K562 (cell line): Measurements from ENCODE around the gene ANO10. TPM values are rescaled to one million over a fixed set of nuclear protein-coding genes. Genes with fewer than 3 reads are reported as not detected.
A peak's percentile ranks its signal among the peaks of the same experiment; 100 is the strongest.

ENCODE experiments used
- ATAC-seq: fragments of 200-7000 bp; cut with Tn5 transposase; 3 replicates; pipeline ENCODE4 v1.9.1; 2020; ENCODE audit warnings: moderate library complexity
- BruUV-seq: library from RNA; stranded (reverse); fragments of 400-500 nt; replicated peaks from 2 replicates; lab custom pipeline; 2021; lab: Mats Ljungman, UMichigan
- CTCF ChIA-PET: fragments of 300-600 bp; formaldehyde crosslinking; extraction: SDS; loops from one replicate; lab custom pipeline; 2021; ENCODE audit warnings: low intra/inter-chr PET ratio; lab: Yijun Ruan, JAX
- POLR2A ChIA-PET: fragments of 300-600, 350-650 bp; sonication (Branson Sonifier 250); formaldehyde crosslinking; extraction: SDS; loops from one replicate; lab custom pipeline; 2021; ENCODE audit warnings: antibody characterized with exemption, inconsistent platforms; lab: Yijun Ruan, JAX
- DNase-seq, 4 experiments: peaks; one replicate each; pipeline versions ENCODE4 v3.0.0 to v3.0.0-alpha.2; 2011 to 2018; ENCODE audit warnings: low spot score in 3 of 4, mixed read lengths in 3 of 4; ENCODE audit errors: extremely low read depth in 1 of 4
- FAIRE-seq: peaks from 2 replicates; lab custom pipeline; 2011; peaks lifted over from hg19 to GRCh38; lab: Jason Lieb, UNC
- H2AFZ ChIP-seq: 2 replicates; pipeline ENCODE4 v1.6.0; 2011; ENCODE audit warnings: low read depth, low read length, control low read depth, inconsistent platforms
- H3K27ac ChIP-seq: fragments of 200-600 bp; 3 replicates; pipeline ENCODE4 v1.8.0; 2011; ENCODE audit warnings: low read depth, mild to moderate bottlenecking, control low read depth, inconsistent platforms, low read length, moderate library complexity, mixed read lengths; ENCODE audit errors: extremely low read depth
- H3K27me3 ChIP-seq, 2 experiments: fragments of 300-600 bp in 1 of 2; 2 replicates in 1 of 2; 3 replicates in 1 of 2; pipeline versions ENCODE4 v1.6.0 to v1.8.0; 2011; ENCODE audit warnings: inconsistent platforms in 2 of 2, low read length in 2 of 2, mild to moderate bottlenecking in 1 of 2, mixed read lengths in 1 of 2, moderate library complexity in 1 of 2; ENCODE audit not compliant: control insufficient read depth in 2 of 2, insufficient read depth in 2 of 2
- H3K36me3 ChIP-seq: fragments of 300-600 bp; 3 replicates; pipeline ENCODE4 v1.8.0; 2011; ENCODE audit warnings: mild to moderate bottlenecking, low read length, inconsistent platforms; ENCODE audit not compliant: control insufficient read depth, insufficient read depth
- H3K4me1 ChIP-seq, 2 experiments: fragments of 200-600 bp in 1 of 2; replicated peaks in 1 of 2; 2 replicates in 1 of 2; 3 replicates in 1 of 2; pipeline versions ENCODE4 v1.5.1 to v1.8.0; 2011; ENCODE audit warnings: inconsistent platforms in 2 of 2, low read length in 2 of 2, mild to moderate bottlenecking in 1 of 2, mixed read lengths in 1 of 2, moderate library complexity in 1 of 2; ENCODE audit not compliant: control insufficient read depth in 2 of 2, insufficient read depth in 2 of 2
- H3K4me2 ChIP-seq: 2 replicates; pipeline ENCODE4 v1.6.1; 2011; ENCODE audit warnings: low read length, control low read depth, inconsistent platforms, mixed read lengths; ENCODE audit not compliant: insufficient read depth
- H3K4me3 ChIP-seq: fragments of 200-600 bp; sonication (generic), shearing (Covaris generic); 2 replicates; pipeline ENCODE4 v1.5.1; 2016; ENCODE audit warnings: control low read depth, inconsistent platforms
- H3K79me2 ChIP-seq: fragments of 200-600 bp; 3 replicates; pipeline ENCODE4 v1.8.0; 2011; ENCODE audit warnings: low read length, inconsistent platforms; ENCODE audit not compliant: control insufficient read depth, insufficient read depth
- H3K9ac ChIP-seq, 2 experiments: 2 replicates each; pipeline versions ENCODE4 v1.6.0 to v1.6.1; 2011; ENCODE audit warnings: low read depth in 2 of 2, low read length in 2 of 2, control low read depth in 1 of 2, inconsistent platforms in 1 of 2, mild to moderate bottlenecking in 1 of 2, mixed read lengths in 1 of 2; ENCODE audit not compliant: insufficient read depth in 1 of 2
- H3K9me1 ChIP-seq: one replicate; pipeline ENCODE4 v1.6.0; 2011; ENCODE audit warnings: inconsistent platforms, mild to moderate bottlenecking, low read length, moderate library complexity; ENCODE audit not compliant: control insufficient read depth, insufficient read depth
- H3K9me3 ChIP-seq: replicated peaks from 2 replicates; pipeline ENCODE4 v1.5.1; 2011; ENCODE audit warnings: low read depth, low read length, inconsistent platforms; ENCODE audit not compliant: control insufficient read depth, insufficient read depth
- H4K20me1 ChIP-seq: replicated peaks from 2 replicates; pipeline ENCODE4 v1.6.1; 2011; ENCODE audit warnings: low read length, inconsistent platforms, mixed read lengths; ENCODE audit not compliant: control insufficient read depth, insufficient read depth
- BRCA1 ChIP-seq, 2 experiments: fragments of 450-650 bp in 1 of 2; sonication (generic) in 1 of 2; formaldehyde crosslinking in 1 of 2; IDR thresholded peaks; 2 replicates each; pipeline versions ENCODE4 v1.5.0 to v1.6.1; 2017 to 2020; ENCODE audit warnings: mild to moderate bottlenecking in 1 of 2, missing genetic modification reagents in 1 of 2
- CBX2 ChIP-seq: fragments of 200-600 bp; sonication (generic); IDR thresholded peaks from one replicate; pipeline ENCODE4 v1.6.1; 2012; ENCODE audit warnings: mild to moderate bottlenecking, low read length, inconsistent platforms; ENCODE audit not compliant: insufficient read depth, poor library complexity, severe bottlenecking
- CXXC5 ChIP-seq: fragments of 250-450 bp; sonication (Bioruptor Pico); IDR thresholded peaks from 2 replicates; pipeline ENCODE4 v1.8.0; 2022; ENCODE audit warnings: inconsistent platforms, mild to moderate bottlenecking, moderate library complexity
- HNRNPUL1 ChIP-seq: fragments of 200-400 bp; formaldehyde crosslinking; IDR thresholded peaks from 2 replicates; pipeline ENCODE4 v1.6.1; 2017; ENCODE audit warnings: low read length
- IRF1 ChIP-seq: sonication (generic); formaldehyde crosslinking; IDR thresholded peaks from 2 replicates; pipeline ENCODE4 v1.8.0; 2022; ENCODE audit warnings: missing genetic modification reagents, mild to moderate bottlenecking, borderline replicate concordance
- LEF1 ChIP-seq: fragments of 450-650 bp; IDR thresholded peaks from 2 replicates; pipeline ENCODE4 v1.6.1; 2016; ENCODE audit warnings: mild to moderate bottlenecking
- MCM7 ChIP-seq, 2 experiments: fragments of 450-650 bp; IDR thresholded peaks; 2 replicates each; pipeline ENCODE4 v1.6.1; 2016 to 2018
- MITF ChIP-seq: IDR thresholded peaks from 2 replicates; pipeline ENCODE4 v1.6.1; 2014; ENCODE audit warnings: antibody characterized with exemption
- MXI1 ChIP-seq: IDR thresholded peaks from 2 replicates; pipeline ENCODE4 v1.6.1; 2011; ENCODE audit warnings: low read depth, mild to moderate bottlenecking, improper control_type of control experiment, low read length
- NR1H2 ChIP-seq: sonication (generic); formaldehyde crosslinking; IDR thresholded peaks from 2 replicates; pipeline ENCODE4 v1.4.0; 2020; ENCODE audit warnings: mild to moderate bottlenecking, missing genetic modification reagents
- POLR2A ChIP-seq: fragments of 450-650 bp; conservative IDR thresholded peaks from 2 replicates; pipeline ENCODE4 v1.6.1; 2016
- POLR2G ChIP-seq: fragments of 200-400 bp; formaldehyde crosslinking; IDR thresholded peaks from 2 replicates; pipeline ENCODE4 v1.6.1; 2017; ENCODE audit warnings: low read depth, mild to moderate bottlenecking, antibody characterized with exemption, low read length, moderate library complexity
- THRA ChIP-seq: fragments of 450-650 bp; IDR thresholded peaks from 2 replicates; pipeline ENCODE4 v1.6.1; 2017; ENCODE audit warnings: mild to moderate bottlenecking, moderate library complexity
- XRCC5 ChIP-seq: fragments of 200-400 bp; formaldehyde crosslinking; IDR thresholded peaks from 2 replicates; pipeline ENCODE4 v1.6.1; 2017; ENCODE audit warnings: low read depth, mild to moderate bottlenecking, low read length
- ZFX ChIP-seq: sonication (generic); formaldehyde crosslinking; IDR thresholded peaks from 2 replicates; pipeline ENCODE4 v1.8.0; 2022; ENCODE audit warnings: mild to moderate bottlenecking, missing genetic modification reagents, moderate library complexity
- ZNF354B ChIP-seq: fragments of 250-450 bp; sonication (Bioruptor Pico); IDR thresholded peaks from 2 replicates; pipeline ENCODE4 v1.4.0; 2020
- ZNF507 ChIP-seq: conservative IDR thresholded peaks from 2 replicates; pipeline ENCODE4 v1.6.1; 2017; ENCODE audit warnings: missing genetic modification characterization, missing compliant biosample characterization
- ZNF584 ChIP-seq: fragments of 200-800 bp; sonication (Bioruptor generic); IDR thresholded peaks from 2 replicates; pipeline ENCODE4 v1.6.1; 2016; ENCODE audit warnings: low read depth, mild to moderate bottlenecking, missing genetic modification characterization, missing compliant biosample characterization
- WGBS: fragments of 100-300 bp; shearing (Covaris generic); methylation state at CpG from one replicate; pipeline ENCODE4 v1.1.6; 2016; ENCODE audit warnings: low coverage, mixed read lengths; ENCODE audit not compliant: insufficient coverage; ENCODE audit errors: missing lambda C conversion rate; 5-methylcytosine and 5-hydroxymethylcytosine counted together
- in situ Hi-C: fragments of 300-500 bp; cut with MboI; formaldehyde crosslinking; loops from 4 replicates; pipeline ENCODE4 v1.15.0; 2018; ENCODE audit warnings: inconsistent platforms, mixed read lengths
- intact Hi-C: fragments of 100-400 bp; cut with micrococcal nuclease; formaldehyde crosslinking; loops from 2 replicates; pipeline ENCODE4 v1.14.2; 2022
- polyA plus RNA-seq, 8 experiments: library from polyadenylated mRNA; depleted of rRNA in 4 of 8; stranded (reverse) in 5 of 8; unstranded in 3 of 8; fragments of >200 nt; fragmentation: Nextera tagmentation in 2 of 8; fragmentation: Illumina TruSeq in 1 of 8; extraction: Ambion mirVana in 2 of 8; extraction: Trizol in 1 of 8; gene quantifications; 2 replicates each; pipeline versions ENCODE4 v1.2.1 to v1.2.3, GENCODE V29; 2011 to 2014; ENCODE audit warnings: inconsistent platforms in 1 of 8, missing spikeins in 1 of 8
- total RNA-seq, 7 experiments: library from RNA; depleted of rRNA in 6 of 7; stranded (reverse); fragments of >200 nt in 6 of 7; fragmentation: Illumina TruSeq in 2 of 7; extraction: Trizol in 2 of 7; gene quantifications; 2 replicates each; pipeline versions ENCODE4 v1.2.1 to v1.2.3, GENCODE V29; 2011 to 2021; ENCODE audit warnings: low replicate concordance in 1 of 7

The ANO10 gene
- total and polyA plus RNA-seq, 9 of the 15 experiments (the other 6 are each of a cell fraction or from before 2014, with no cell fraction given) = 6.4 to 46.0 (median 32.3) TPM

GRCh38 chr3:43515970-43516635 is 105.7 kb downstream of the ANO10 start (continued):
- 0 out of 2 replicates have a peak, but pooled peaks have one; percentile 33 for TF ChIP-seq ZNF584 (CRISPR knock-in tag)

GRCh38 chr3:43515208-43515917 is 106.4 kb downstream of the ANO10 start:
- 34% methylated on average over 2 of the region's 2 CpGs for WGBS
- no peaks in the 10 kb centered on the region for H3K79me2 ChIP-seq
- POLR2A ChIA-PET = interaction anchor here (0.6 to 1.8 kb wide), 3 partner anchors 14 to 250 kb away, joined by 3 to 5 read pairs (median 3); no protein-coding TSS in a partner anchor
- no peak overlapping the region for H3K4me2 ChIP-seq
- FAIRE-seq (no peak), DNase-seq (no peak), ATAC-seq (no peak)
- H2AFZ ChIP-seq = no peak overlapping the region
- H3K27me3 ChIP-seq = no peaks in the 10 kb centered on the region
- intact Hi-C loops = no loop called here
- H3K4me1 ChIP-seq = no peaks in the 10 kb centered on the region; a peak in 1 of 5 replicates
- CTCF ChIA-PET = interaction anchor here (0.6 kb wide), 1 partner anchor 876 kb away, joined by 3 read pairs; no protein-coding TSS in a partner anchor
- H4K20me1 ChIP-seq = no peaks in the 10 kb centered on the region
- H3K9me1 ChIP-seq = no peaks in the 10 kb centered on the region
- 0 out of 3 replicates have a peak, but pooled peaks cover 3% of the 10 kb centered on the region for H3K36me3 ChIP-seq
- in situ Hi-C loops = no loop called here
- no peak for TF ChIP-seq ZNF507 (tag)
- no peak for TF ChIP-seq XRCC5
- no peak for TF ChIP-seq BRCA1 (IDR thresholded peaks at IDR 0.05)
- no peak for TF ChIP-seq BRCA1 (CRISPR knock-in tag; IDR thresholded peaks at IDR 0.05)
- no peak for TF ChIP-seq POLR2A
- no peak for TF ChIP-seq NR1H2 (CRISPR knock-in tag)
- TF ChIP-seq ZNF354B (CRISPR knock-in tag) = no peak
- no peak for TF ChIP-seq CBX2
- no peak for TF ChIP-seq POLR2G
- TF ChIP-seq CXXC5 = no peak
- no peak for TF ChIP-seq MITF
- TF ChIP-seq HNRNPUL1 = no peak
- TF ChIP-seq THRA = no peak
- TF ChIP-seq MCM7 (IDR thresholded peaks at IDR 0.05) = no peak
- no peak for TF ChIP-seq ZFX (CRISPR knock-in tag)
- no peak for TF ChIP-seq IRF1 (CRISPR knock-in tag)
- no peak for TF ChIP-seq MXI1
- no peak for TF ChIP-seq LEF1
- H3K27ac ChIP-seq = no peak overlapping the region
- H3K9ac ChIP-seq = no peak overlapping the region
- no TSS peak for BruUV-seq
- peaks cover 4% of the 10 kb centered on the region; the same call in 1 of the 2 replicates for H3K9me3 ChIP-seq
- no peak overlapping the region for H3K4me3 ChIP-seq
